NB4 (cell line): ENCODE measurements around the gene ZFHX3.

Source experiments
- MAX ChIP-seq: IDR thresholded peaks from 2 replicates; pipeline ENCODE4 v1.6.1; 2011; ENCODE audit warnings: low read depth, low read length
- MYC ChIP-seq: IDR thresholded peaks from 2 replicates; pipeline ENCODE4 v1.6.1; 2011; ENCODE audit warnings: low read depth, low read length
- POLR2A ChIP-seq: IDR thresholded peaks from 2 replicates; pipeline ENCODE4 v1.6.1; 2011; ENCODE audit warnings: mild to moderate bottlenecking; ENCODE audit not compliant: insufficient read length; ENCODE audit errors: extremely low read depth
- TF ChIP-seq, protein P1 (sequence below): IDR thresholded peaks from one replicate; pipeline ENCODE4 v1.5.1; 2012; ENCODE audit warnings: low read depth, low read length

- TF ChIP-seq POLR2A: no peak
- TF ChIP-seq, protein P1, sequence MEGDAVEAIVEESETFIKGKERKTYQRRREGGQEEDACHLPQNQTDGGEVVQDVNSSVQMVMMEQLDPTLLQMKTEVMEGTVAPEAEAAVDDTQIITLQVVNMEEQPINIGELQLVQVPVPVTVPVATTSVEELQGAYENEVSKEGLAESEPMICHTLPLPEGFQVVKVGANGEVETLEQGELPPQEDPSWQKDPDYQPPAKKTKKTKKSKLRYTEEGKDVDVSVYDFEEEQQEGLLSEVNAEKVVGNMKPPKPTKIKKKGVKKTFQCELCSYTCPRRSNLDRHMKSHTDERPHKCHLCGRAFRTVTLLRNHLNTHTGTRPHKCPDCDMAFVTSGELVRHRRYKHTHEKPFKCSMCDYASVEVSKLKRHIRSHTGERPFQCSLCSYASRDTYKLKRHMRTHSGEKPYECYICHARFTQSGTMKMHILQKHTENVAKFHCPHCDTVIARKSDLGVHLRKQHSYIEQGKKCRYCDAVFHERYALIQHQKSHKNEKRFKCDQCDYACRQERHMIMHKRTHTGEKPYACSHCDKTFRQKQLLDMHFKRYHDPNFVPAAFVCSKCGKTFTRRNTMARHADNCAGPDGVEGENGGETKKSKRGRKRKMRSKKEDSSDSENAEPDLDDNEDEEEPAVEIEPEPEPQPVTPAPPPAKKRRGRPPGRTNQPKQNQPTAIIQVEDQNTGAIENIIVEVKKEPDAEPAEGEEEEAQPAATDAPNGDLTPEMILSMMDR: no peak
- no peak for TF ChIP-seq MAX
- no peak for TF ChIP-seq MYC
Observed at GRCh38 chr16:72840631-72841381, 207.1 kb downstream of the ZFHX3 start.
